ENCODE measurements around the gene PARK7.

- TF ChIP-seq EZH2 (IDR thresholded peaks at IDR 0.05; ENCODE audit: borderline replicate concordance, low read depth, low read length, severe bottlenecking) (no peak), CTCF (IDR thresholded peaks at IDR 0.05; ENCODE audit: borderline replicate concordance, extremely low read depth, low read length, poor library complexity, severe bottlenecking) (no peak)
Observed at GRCh38 chr1:7938070-7938469, 23.4 kb upstream of the PARK7 start.
